Activated gamma-delta T cell treated with anti-CD3 and anti-CD28 coated beads, Interleukin-2, amount 50 U/mL, for 16 hours (primary cell): ENCODE data around the gene TNIK.
"Not testable (repeated sequence)": the region's sequence is repeated elsewhere in the genome, so short reads cannot be mapped to it uniquely, and the experiment has no call there.

Experiments
- DNase-seq: peaks from one replicate; pipeline ENCODE4 v3.0.0-alpha.2; 2020; ENCODE audit warnings: low read depth

Gene TNIK

DNA sequence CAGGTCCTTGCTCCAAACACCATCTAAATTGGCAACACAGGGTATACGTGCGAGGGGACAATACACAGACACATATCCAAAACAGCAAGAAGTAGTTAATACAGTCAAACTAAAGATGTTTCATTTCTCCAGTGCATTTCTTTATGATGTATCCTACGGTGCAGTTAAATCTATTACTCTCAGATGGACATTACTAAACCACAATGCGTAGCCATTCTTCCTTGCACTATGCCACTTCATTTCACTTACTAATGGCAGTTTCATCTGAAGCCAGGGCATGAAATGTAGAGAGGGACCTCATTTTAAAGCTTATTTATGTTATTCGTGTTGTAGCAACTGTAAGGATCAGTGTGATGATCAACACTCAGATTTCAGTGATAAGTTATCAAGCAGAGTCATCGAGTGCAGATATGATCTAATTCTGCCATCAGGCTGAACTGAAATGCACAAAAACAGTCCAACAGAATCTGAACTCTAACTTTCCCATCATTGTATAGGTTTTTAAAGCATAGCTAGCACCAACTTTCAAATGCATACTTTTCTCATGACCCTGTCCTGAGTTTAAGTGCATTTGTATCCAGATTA lies 14.5 kb downstream of the TNIK start:
- DNase-seq: no peak

DNA sequence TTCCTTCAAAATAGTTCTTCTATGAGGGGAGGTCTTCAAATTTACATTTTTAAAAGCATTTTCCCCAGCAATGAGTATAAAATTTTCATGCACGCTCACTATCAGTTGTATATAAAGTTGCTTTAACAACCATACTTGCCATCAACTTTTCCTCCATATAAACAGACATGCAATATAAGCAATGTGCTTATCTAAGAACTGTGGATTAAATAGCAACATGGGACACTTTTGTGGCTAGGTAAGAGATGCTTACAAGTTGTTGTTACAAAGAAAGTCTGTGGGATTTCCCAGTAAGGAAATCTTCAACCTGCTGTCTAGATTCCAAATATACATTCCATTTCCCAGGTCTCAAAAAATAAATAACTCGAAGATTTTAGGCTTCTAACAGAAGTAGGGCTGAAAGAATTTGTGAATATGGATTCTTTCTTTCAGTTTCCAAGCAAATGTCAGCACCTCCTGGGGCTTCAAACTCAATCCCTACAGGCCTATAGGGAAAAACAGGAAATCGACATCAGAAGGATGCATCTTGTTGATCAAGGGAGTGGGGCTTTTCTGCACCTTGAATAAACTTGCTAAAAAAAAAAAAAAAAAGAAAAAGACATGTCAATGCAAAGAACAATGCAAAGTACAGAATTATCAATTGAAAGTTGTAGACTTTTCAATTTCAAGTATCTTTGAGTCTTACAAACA lies 16.1 kb downstream of the TNIK start:
- DNase-seq: no peak

DNA sequence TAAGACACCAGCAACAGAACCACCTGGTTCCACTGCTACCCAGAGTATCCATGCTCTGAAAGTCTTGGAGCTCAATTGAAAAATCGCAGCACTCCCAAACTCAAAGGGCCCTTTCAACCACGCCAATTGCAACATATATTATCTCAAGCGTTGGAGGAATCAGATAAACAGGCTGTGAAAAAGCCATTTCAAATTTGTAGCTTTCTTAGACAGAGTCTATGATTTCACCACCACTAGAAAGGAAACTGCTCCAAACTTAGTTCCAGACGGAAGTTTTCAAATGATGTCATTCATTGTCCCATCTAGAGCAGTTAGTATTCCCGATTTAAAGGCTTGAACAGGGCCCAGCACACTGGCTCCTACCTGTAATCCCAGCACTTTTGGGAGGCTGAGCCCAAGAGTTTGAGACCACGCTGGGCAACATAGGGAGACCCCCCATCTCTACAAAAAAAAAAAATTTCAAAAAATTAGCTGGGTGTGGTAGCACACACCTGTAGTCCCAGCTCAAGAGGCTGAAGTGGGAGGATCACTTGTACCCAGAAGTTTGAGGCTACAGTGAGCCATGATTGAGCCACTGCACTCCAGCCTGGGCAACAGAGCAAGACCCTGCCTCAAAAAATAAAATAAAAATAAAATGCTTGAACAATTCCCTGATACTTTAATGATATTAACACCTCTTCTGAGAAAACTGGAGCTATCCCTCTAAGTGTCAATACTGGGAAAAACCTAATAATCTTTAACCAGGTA lies 16.8 kb downstream of the TNIK start:
- no peak for DNase-seq

DNA sequence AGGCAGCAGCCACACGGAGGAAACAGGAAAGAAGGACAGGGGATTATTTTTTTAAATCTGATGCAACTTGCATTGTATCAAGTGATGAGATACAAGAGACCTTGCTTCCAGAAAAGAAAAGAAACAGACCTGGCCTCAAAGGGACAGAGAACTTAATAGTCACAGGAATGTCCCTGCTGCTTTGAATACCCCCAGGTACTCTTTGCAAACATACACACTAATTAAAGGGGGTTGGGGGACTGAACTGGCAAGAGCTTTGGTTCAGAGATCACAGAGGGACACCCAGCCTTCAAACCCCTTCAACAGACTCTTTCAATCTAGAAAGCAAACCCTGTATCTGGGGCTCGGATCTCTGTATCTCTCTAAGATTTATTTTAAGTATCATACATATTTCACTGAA lies 18.0 kb downstream of the TNIK start:
- no peak for DNase-seq

GRCh38 chr3:171441381-171441780 lies 18.8 kb downstream of the TNIK start:
- DNase-seq: no peak

- no peak for DNase-seq
Measured at GRCh38 chr3:171439996-171440395, 20.2 kb downstream of the TNIK start.

DNA sequence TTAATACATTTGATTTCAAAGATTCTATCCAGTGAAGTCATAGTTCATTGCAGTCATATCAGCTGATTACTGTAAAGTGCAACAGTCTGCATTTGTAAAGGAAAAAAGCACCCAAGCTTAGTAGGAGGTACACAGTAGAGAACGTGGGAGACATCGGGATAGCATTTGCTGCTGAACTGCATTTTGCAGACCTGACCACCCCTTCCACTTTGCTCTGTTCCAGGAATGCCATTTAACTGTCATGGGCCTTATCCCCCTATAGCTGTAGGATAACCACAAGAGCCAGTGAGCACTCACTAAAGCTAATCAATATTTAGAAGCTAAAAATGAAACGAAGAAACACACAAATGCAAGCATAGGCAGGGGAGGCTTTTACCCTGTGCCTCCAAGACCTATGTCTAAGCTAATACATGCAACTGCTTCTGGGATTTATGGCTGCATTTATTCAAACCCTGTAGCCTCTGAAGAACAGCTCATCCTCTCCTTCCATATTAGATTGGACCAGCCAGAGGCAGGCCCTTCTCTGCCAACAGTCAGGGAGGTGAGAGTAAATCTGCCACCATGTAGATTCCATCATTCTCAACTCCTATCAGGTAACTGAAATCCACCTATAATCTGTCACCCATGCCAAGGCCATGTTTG lies 23.0 kb downstream of the TNIK start:
- no peak for DNase-seq

DNA sequence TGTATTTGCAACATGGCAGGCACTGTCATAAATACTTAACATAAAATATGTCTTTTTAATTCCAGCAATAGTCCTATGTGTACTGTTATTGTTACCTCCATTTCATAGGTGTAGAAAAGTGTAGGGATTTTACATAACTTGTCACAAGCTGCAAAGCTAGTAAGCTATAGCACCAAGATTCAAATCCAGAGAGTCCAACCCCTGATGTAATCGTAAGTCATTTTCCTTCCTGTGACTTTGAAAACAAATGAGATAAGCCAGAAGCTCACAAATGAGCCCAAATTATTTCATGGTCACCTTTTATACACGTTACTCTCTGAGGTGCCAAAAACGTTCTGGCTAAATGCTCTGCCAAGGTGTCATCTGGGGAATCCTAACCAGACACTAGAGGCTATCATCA lies 23.8 kb downstream of the TNIK start:
- no peak for DNase-seq

GRCh38 chr3:171435757-171436156 lies 24.4 kb downstream of the TNIK start:
- no peak for DNase-seq

DNA sequence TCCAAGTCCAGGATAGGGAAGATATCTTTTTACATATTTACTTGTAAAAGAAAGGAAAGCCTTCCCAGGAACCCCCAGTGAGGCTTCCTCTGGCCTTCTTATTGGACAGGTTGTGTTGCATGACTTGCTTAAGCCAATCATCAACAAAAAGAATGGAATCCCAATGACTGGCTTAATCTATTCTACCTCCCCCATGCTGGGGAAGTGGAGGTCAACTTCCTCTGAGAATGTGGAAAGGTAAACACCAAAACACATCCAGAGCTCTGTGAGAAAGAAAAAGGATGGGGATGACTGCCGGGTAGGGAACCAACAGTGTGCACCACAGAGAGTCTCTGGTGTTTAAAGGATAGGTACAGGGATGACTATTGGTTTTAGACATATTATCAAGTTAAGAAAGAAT lies 25.1 kb downstream of the TNIK start:
- DNase-seq: no peak

GRCh38 chr3:171432548-171432947 lies 27.7 kb downstream of the TNIK start:
- no peak for DNase-seq

DNA sequence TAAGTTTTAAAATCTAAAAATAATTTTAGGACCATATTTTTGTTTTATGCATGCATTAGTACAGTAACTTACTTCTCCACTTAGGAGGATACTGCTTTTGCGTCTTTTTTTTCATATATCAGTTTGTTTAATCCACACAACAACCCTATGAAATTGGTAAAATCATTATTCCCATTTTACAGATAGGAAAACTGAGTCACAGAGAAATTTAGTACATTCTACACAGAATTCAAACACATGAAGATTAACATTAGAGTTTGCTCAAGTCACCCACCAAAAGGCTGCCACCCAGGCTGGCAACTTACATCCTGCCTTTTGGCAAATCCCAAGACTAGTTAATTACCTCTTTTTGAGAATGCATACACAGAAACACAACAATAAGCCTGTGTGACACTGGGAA lies 28.7 kb downstream of the TNIK start:
- no peak for DNase-seq

- DNase-seq: no peak
Measured at GRCh38 chr3:171430530-171430929, 29.7 kb downstream of the TNIK start.

- no peak for DNase-seq
Measured at GRCh38 chr3:171429635-171430034, 30.6 kb downstream of the TNIK start.

DNA sequence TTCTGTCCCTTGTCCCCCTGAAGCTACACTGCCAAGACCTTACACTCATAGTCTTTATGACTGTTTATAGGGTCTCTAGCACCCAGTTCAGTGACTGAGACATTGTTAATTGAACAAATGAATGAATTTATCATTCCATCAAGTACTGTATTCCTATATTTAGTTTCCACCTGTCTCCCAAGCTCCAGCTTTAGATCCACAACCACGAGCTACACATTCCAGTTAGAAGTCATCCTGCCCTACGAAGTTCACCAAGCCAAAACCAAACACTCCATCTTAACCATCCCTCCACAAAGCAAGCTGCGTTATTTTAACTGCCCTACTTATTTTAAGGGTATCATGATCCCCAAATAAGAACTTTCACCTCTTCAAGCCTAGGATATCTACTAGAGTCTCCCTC lies 31.3 kb downstream of the TNIK start:
- no peak for DNase-seq

DNA sequence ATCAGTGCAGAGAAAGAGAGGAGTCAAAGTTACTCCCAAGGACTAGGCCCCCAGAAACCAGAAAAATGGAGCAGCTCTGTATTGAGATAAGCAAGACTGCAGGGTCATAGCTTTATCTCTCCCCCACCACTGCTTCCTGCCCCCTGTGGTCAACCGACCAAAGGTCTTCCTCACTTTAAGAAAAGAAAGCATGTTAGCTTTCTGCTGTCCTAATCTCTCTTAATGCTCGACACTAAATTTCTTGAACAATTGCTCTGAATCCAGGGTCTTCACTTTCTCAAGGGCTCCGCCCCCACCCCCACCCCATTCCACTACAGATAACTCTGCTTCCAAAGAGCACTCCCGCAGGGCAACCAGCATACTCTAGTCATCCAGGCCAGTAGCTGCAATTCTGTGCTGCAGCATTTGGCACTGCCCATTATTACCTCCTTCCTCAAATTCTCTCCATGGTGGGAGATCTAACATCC lies 31.9 kb downstream of the TNIK start:
- DNase-seq: no peak

- DNase-seq: no peak
Measured at GRCh38 chr3:171427771-171428320, 32.4 kb downstream of the TNIK start.

DNA sequence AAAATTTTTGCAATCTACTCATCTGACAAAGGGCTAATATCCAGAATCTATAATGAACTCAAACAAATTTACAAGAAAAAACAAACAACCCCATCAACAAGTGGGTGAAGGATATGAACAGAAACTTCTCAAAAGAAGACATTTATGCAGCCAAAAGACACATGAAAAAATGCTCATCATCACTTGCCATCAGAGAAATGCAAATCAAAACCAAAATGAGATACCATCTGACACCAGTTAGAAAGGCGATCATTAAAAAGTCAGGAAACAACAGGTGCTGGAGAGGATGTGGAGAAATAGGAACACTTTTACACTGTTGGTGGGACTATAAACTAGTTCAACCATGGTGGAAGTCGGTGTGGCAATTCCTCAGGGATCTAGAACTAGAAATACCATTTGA lies 36.1 kb downstream of the TNIK start:
- not testable (repeated sequence) for DNase-seq

DNA sequence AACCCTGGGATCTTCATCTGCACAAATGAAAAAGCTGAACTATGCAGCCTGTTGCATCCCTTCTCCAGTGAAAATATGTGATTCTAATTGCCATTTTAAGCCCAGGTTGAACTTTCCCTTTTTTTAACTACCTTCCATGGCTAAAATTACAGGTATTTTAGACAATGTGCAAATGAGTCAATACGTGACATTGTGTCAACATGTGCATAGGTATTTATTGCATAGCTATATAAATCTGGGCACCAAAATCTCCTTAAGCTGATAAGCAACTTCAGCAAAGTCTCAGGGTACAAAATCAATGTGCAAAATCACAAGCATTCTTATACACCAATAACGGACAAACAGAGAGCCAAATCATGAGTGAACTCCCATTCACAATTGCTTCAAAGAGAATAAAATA lies 37.4 kb downstream of the TNIK start:
- DNase-seq: not testable (repeated sequence)

- no peak for DNase-seq
Measured at GRCh38 chr3:171420667-171421066, 39.5 kb downstream of the TNIK start.

DNA sequence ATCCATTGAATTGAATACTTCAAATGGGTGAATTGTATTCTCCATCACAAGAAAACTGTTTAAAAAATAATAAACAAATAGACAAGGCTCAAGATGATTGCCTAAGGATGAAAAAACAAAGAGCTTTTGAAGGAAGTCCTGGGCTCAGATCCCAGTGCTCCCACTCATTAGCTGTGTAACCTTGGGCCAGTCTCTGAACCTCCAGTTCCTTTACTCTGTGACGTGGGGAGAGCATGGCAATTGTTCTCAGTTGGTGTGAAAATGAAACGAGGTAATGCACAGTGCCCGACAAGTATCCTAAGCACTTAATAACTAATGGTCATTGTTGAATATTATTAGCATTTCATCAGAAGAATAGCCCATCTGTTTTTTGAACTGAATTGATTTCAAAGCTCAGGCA lies 40.7 kb downstream of the TNIK start:
- DNase-seq: no peak

- DNase-seq: no peak
Measured at GRCh38 chr3:171417813-171418212, 42.4 kb downstream of the TNIK start.

- no peak for DNase-seq
Measured at GRCh38 chr3:171417137-171417536, 43.1 kb downstream of the TNIK start.
